Measurements from ENCODE around the gene CHIA.

- no peak for TF ChIP-seq CTCF (conservative IDR thresholded peaks at IDR 0.05 in 1 of 2, IDR thresholded peaks at IDR 0.05 in 1 of 2; ENCODE audit: low read depth in 1 of 2, low read length in 2 of 2)
- TF ChIP-seq EZH2 (IDR thresholded peaks at IDR 0.05; ENCODE audit: low read length, missing control alignments) = no peak
These were observed 63.9 kb downstream of the CHIA start for GRCh38 chr1:111354584-111354983.

All from fibroblast of lung (primary cell).